ENCODE results near the gene AMOTL2.

AMOTL2 gene

GRCh38 chr3:134350266-134350665, 24.0 kb downstream of the AMOTL2 start:
- in situ Hi-C loops (cut with HindIII; ENCODE audit: low sequenced_read_pairs), result no loop called here

GRCh38 chr3:134348524-134348923, 25.7 kb downstream of the AMOTL2 start:
- no peak for TF ChIP-seq CTCF (IDR thresholded peaks at IDR 0.05; ENCODE audit: low read depth, low read length, missing control alignments)
- in situ Hi-C loops (cut with HindIII; ENCODE audit: low sequenced_read_pairs), result no loop called here
- DNase-seq (ENCODE audit: low read depth), result no peak
- no peak overlapping the region for H3K4me3 ChIP-seq (ENCODE audit: low read depth, low read length)

More at GRCh38 chr3:134350266-134350665, 24.0 kb downstream of the AMOTL2 start:
- H3K4me3 ChIP-seq (ENCODE audit: low read depth, low read length), result no peak overlapping the region
- TF ChIP-seq CTCF (IDR thresholded peaks at IDR 0.05; ENCODE audit: low read depth, low read length, missing control alignments), result no peak
- no peak for DNase-seq (ENCODE audit: low read depth)

- no peak for TF ChIP-seq CTCF (IDR thresholded peaks at IDR 0.05; ENCODE audit: low read depth, low read length, missing control alignments)
- DNase-seq (ENCODE audit: low read depth), result no peak
- in situ Hi-C loops (cut with HindIII; ENCODE audit: low sequenced_read_pairs), result no loop called here
- no peak overlapping the region for H3K4me3 ChIP-seq (ENCODE audit: low read depth, low read length)
Observed at GRCh38 chr3:134347551-134347950, 26.7 kb downstream of the AMOTL2 start.

GRCh38 chr3:134346744-134347143, 27.5 kb downstream of the AMOTL2 start:
- no peak overlapping the region for H3K4me3 ChIP-seq (ENCODE audit: low read depth, low read length)
- TF ChIP-seq CTCF (IDR thresholded peaks at IDR 0.05; ENCODE audit: low read depth, low read length, missing control alignments), result no peak
- in situ Hi-C loops (cut with HindIII; ENCODE audit: low sequenced_read_pairs), result no loop called here
- DNase-seq (ENCODE audit: low read depth), result no peak

- no peak for DNase-seq (ENCODE audit: low read depth)
- in situ Hi-C loops (cut with HindIII; ENCODE audit: low sequenced_read_pairs), result no loop called here
- no peak for TF ChIP-seq CTCF (IDR thresholded peaks at IDR 0.05; ENCODE audit: low read depth, low read length, missing control alignments)
- no peak overlapping the region for H3K4me3 ChIP-seq (ENCODE audit: low read depth, low read length)
Observed at GRCh38 chr3:134345202-134345601, 29.0 kb downstream of the AMOTL2 start.

GRCh38 chr3:134344560-134344959, 29.7 kb downstream of the AMOTL2 start:
- in situ Hi-C loops (cut with HindIII; ENCODE audit: low sequenced_read_pairs), result no loop called here
- TF ChIP-seq CTCF (IDR thresholded peaks at IDR 0.05; ENCODE audit: low read depth, low read length, missing control alignments), result no peak
- DNase-seq (ENCODE audit: low read depth), result no peak
- no peak overlapping the region for H3K4me3 ChIP-seq (ENCODE audit: low read depth, low read length)

GRCh38 chr3:134342259-134342658, 32.0 kb downstream of the AMOTL2 start:
- in situ Hi-C loops (cut with HindIII; ENCODE audit: low sequenced_read_pairs), result no loop called here
- no peak overlapping the region for H3K4me3 ChIP-seq (ENCODE audit: low read depth, low read length)
- no peak for DNase-seq (ENCODE audit: low read depth)
- TF ChIP-seq CTCF (IDR thresholded peaks at IDR 0.05; ENCODE audit: low read depth, low read length, missing control alignments), result no peak
